Activated T-cell treated with anti-CD3 and anti-CD28 coated beads, Interleukin-2, amount 50 U/mL, for 72 hours (primary cell): Measurements from ENCODE around the gene SP100. TPM values are rescaled to one million over a fixed set of nuclear protein-coding genes. Genes with fewer than 3 reads are reported as not detected.

Experiments used
- ATAC-seq, 2 donors: fragments of 150-1000 bp; cut with Tn5 transposase; replicated peaks in 1 of 2; 2 replicates each; pipeline ENCODE4 v1.10.0; 2021; ENCODE audit warnings: moderate library complexity in 2 of 2, mild to moderate bottlenecking in 1 of 2
- DNase-seq, 2 donors: peaks; one replicate each; pipeline ENCODE4 v3.0.0; 2021 to 2022; ENCODE audit warnings: mixed read lengths in 1 of 2
- H3K27ac Mint-ChIP-seq: one replicate; pipeline ENCODE4 v1.8.0; 2022; ENCODE audit warnings: mild to moderate bottlenecking, moderate library complexity, mixed read lengths
- H3K27me3 Mint-ChIP-seq: one replicate; pipeline ENCODE4 v1.8.0; 2022; ENCODE audit warnings: low read depth, mixed read lengths
- H3K36me3 Mint-ChIP-seq, 2 donors: one replicate each; pipeline ENCODE4 v1.8.0; 2022; ENCODE audit warnings: mixed read lengths in 2 of 2, mild to moderate bottlenecking in 1 of 2; ENCODE audit not compliant: insufficient read depth in 2 of 2
- H3K4me1 Mint-ChIP-seq: one replicate; pipeline ENCODE4 v1.8.0; 2022; ENCODE audit warnings: low read depth, mixed read lengths
- H3K4me3 Mint-ChIP-seq, 2 donors: one replicate each; pipeline ENCODE4 v1.8.0; 2022; ENCODE audit warnings: mild to moderate bottlenecking in 2 of 2, mixed read lengths in 2 of 2, moderate library complexity in 2 of 2
- H3K9me3 Mint-ChIP-seq, 2 donors: one replicate each; pipeline ENCODE4 v1.8.0; 2022; ENCODE audit warnings: mixed read lengths in 2 of 2
- total RNA-seq, 2 donors: library from RNA; stranded (reverse); gene quantifications; one replicate each; pipeline ENCODE4 v1.2.3, GENCODE V29; 2022

SP100 gene
- total RNA-seq, 2 donors from 2014 or later, result 156 to 217 TPM

GRCh38 chr2:230537531-230537976 lies 121.6 kb downstream of the SP100 start:
- Mint-ChIP-seq H3K4me1 (peaks cover 65% of the 10 kb centered on the region), H3K9me3 (peaks cover 2 to 6% of the 10 kb centered on the region in 2 donors), H3K4me3 (peak overlapping the region; percentile 49 to 50), H3K27me3 (no peaks in the 10 kb centered on the region), H3K27ac (peak overlapping the region; percentile 52), H3K36me3 (peaks cover 12% of the 10 kb centered on the region in 2 donors)
- DNase-seq (peak; percentile 75 to 81), ATAC-seq (peak; percentile 74 to 83)

- peaks cover 27 to 32% of the 10 kb centered on the region in 2 donors for H3K36me3 Mint-ChIP-seq
- ATAC-seq, result peak; percentile 38 to 63
Measured at GRCh38 chr2:230540332-230540731, 124.3 kb downstream of the SP100 start.

GRCh38 chr2:230541934-230542380 lies 126.0 kb downstream of the SP100 start:
- ATAC-seq, result peak; percentile 35 to 46
- H3K9me3 Mint-ChIP-seq, result peaks cover 14 to 16% of the 10 kb centered on the region in 2 donors
- H3K27ac Mint-ChIP-seq, result peak overlapping the region; percentile 21

More at GRCh38 chr2:230540332-230540731, 124.3 kb downstream of the SP100 start:
- H3K4me3 Mint-ChIP-seq, result peak overlapping the region; percentile 6 to 32
- DNase-seq, result no peak
- H3K27ac Mint-ChIP-seq, result no peak overlapping the region
- peaks cover 71% of the 10 kb centered on the region for H3K4me1 Mint-ChIP-seq
- no peaks in the 10 kb centered on the region for H3K27me3 Mint-ChIP-seq
- peaks cover 14 to 16% of the 10 kb centered on the region in 2 donors for H3K9me3 Mint-ChIP-seq

GRCh38 chr2:230542751-230543150 lies 126.8 kb downstream of the SP100 start:
- Mint-ChIP-seq H3K27ac (no peak overlapping the region), H3K4me1 (peaks cover 51% of the 10 kb centered on the region), H3K9me3 (peaks cover 14% of the 10 kb centered on the region in 2 donors), H3K27me3 (no peaks in the 10 kb centered on the region), H3K4me3 (no peak overlapping the region), H3K36me3 (peaks cover 27 to 32% of the 10 kb centered on the region in 2 donors)
- DNase-seq (no peak), ATAC-seq (no peak)

More at GRCh38 chr2:230541934-230542380, 126.0 kb downstream of the SP100 start:
- Mint-ChIP-seq H3K27me3 (no peaks in the 10 kb centered on the region), H3K4me1 (peaks cover 59% of the 10 kb centered on the region), H3K4me3 (peak overlapping the region; percentile 27 to 32), H3K36me3 (peaks cover 27 to 32% of the 10 kb centered on the region in 2 donors)
- no peak for DNase-seq

GRCh38 chr2:230552181-230552580 lies 136.2 kb downstream of the SP100 start:
- Mint-ChIP-seq H3K9me3 (peaks cover 2 to 7% of the 10 kb centered on the region in 2 donors), H3K4me3 (no peak overlapping the region), H3K36me3 (peaks cover 2 to 14% of the 10 kb centered on the region in 2 donors), H3K27me3 (no peaks in the 10 kb centered on the region), H3K4me1 (peaks cover 12% of the 10 kb centered on the region), H3K27ac (no peak overlapping the region)
- ATAC-seq, result no peak
- no peak for DNase-seq

- DNase-seq (no peak), ATAC-seq (no peak)
- Mint-ChIP-seq H3K27ac (no peak overlapping the region), H3K4me1 (peaks cover 12% of the 10 kb centered on the region), H3K27me3 (no peaks in the 10 kb centered on the region), H3K4me3 (no peak overlapping the region), H3K36me3 (peaks cover 4 to 14% of the 10 kb centered on the region in 2 donors), H3K9me3 (peaks cover 6 to 9% of the 10 kb centered on the region in 2 donors)
Measured at GRCh38 chr2:230557065-230557464, 141.1 kb downstream of the SP100 start.

- peak overlapping the region in 1 of 2 donors; percentile 31 for H3K4me3 Mint-ChIP-seq
- peaks cover 5% of the 10 kb centered on the region for H3K4me1 Mint-ChIP-seq
- peaks cover under 1 to 2% of the 10 kb centered on the region in 2 donors for H3K9me3 Mint-ChIP-seq
- peak in 1 of 2 donors; percentile 31 for ATAC-seq
- H3K27ac Mint-ChIP-seq, result peak overlapping the region; percentile 78
- DNase-seq, result peak in 1 of 2 donors; percentile 24
- no peaks in the 10 kb centered on the region for H3K27me3 Mint-ChIP-seq
- H3K36me3 Mint-ChIP-seq, result peaks cover 2 to 4% of the 10 kb centered on the region in 2 donors
Measured at GRCh38 chr2:230564805-230565779, 149.1 kb downstream of the SP100 start.

- H3K36me3 Mint-ChIP-seq, result peaks cover 20 to 25% of the 10 kb centered on the region in 2 donors
- H3K4me3 Mint-ChIP-seq, result no peak overlapping the region
- peaks cover 17 to 19% of the 10 kb centered on the region in 2 donors for H3K9me3 Mint-ChIP-seq
- H3K27ac Mint-ChIP-seq, result no peak overlapping the region
- ATAC-seq (peak; percentile 92 to 95), DNase-seq (peak in 1 of 2 donors; percentile 26)
- no peaks in the 10 kb centered on the region for H3K27me3 Mint-ChIP-seq
- peaks cover 9% of the 10 kb centered on the region for H3K4me1 Mint-ChIP-seq
Measured at GRCh38 chr2:230569298-230569697, 153.3 kb downstream of the SP100 start.

- H3K27ac Mint-ChIP-seq, result no peak overlapping the region
- H3K4me3 Mint-ChIP-seq, result no peak overlapping the region
- H3K4me1 Mint-ChIP-seq, result peaks cover 18% of the 10 kb centered on the region
- DNase-seq, result no peak
- no peak for ATAC-seq
- H3K36me3 Mint-ChIP-seq, result peaks cover 28 to 32% of the 10 kb centered on the region in 2 donors
- H3K9me3 Mint-ChIP-seq, result peaks cover 26 to 27% of the 10 kb centered on the region in 2 donors
- no peaks in the 10 kb centered on the region for H3K27me3 Mint-ChIP-seq
Measured at GRCh38 chr2:230570987-230571386, 155.0 kb downstream of the SP100 start.

GRCh38 chr2:230575642-230576324 lies 159.8 kb downstream of the SP100 start:
- DNase-seq (peak; percentile 62 to 67), ATAC-seq (peak; percentile 98)
- Mint-ChIP-seq H3K9me3 (peaks cover 20 to 21% of the 10 kb centered on the region in 2 donors), H3K4me3 (peak overlapping the region; percentile 2 to 35), H3K27ac (peak overlapping the region; percentile 3), H3K4me1 (peaks cover 23% of the 10 kb centered on the region), H3K27me3 (no peaks in the 10 kb centered on the region), H3K36me3 (peaks cover 21 to 27% of the 10 kb centered on the region in 2 donors)

GRCh38 chr2:230577114-230577513 lies 161.1 kb downstream of the SP100 start:
- H3K36me3 Mint-ChIP-seq, result peaks cover 19 to 24% of the 10 kb centered on the region in 2 donors
- H3K9me3 Mint-ChIP-seq, result peaks cover 20% of the 10 kb centered on the region in 2 donors
- H3K27ac Mint-ChIP-seq, result no peak overlapping the region
- peaks cover 25% of the 10 kb centered on the region for H3K4me1 Mint-ChIP-seq
- ATAC-seq, result no peak
- no peak overlapping the region for H3K4me3 Mint-ChIP-seq
- no peak for DNase-seq
- no peaks in the 10 kb centered on the region for H3K27me3 Mint-ChIP-seq

GRCh38 chr2:230578106-230578505 lies 162.1 kb downstream of the SP100 start:
- H3K27me3 Mint-ChIP-seq, result no peaks in the 10 kb centered on the region
- no peak for ATAC-seq
- DNase-seq, result no peak
- peaks cover 23 to 24% of the 10 kb centered on the region in 2 donors for H3K9me3 Mint-ChIP-seq
- peaks cover 28 to 32% of the 10 kb centered on the region in 2 donors for H3K36me3 Mint-ChIP-seq
- peaks cover 35% of the 10 kb centered on the region for H3K4me1 Mint-ChIP-seq
- no peak overlapping the region for H3K27ac Mint-ChIP-seq
- H3K4me3 Mint-ChIP-seq, result no peak overlapping the region
